Ureter (tissue), 1 donor: ENCODE measurements around the gene TPRG1. TPM values are rescaled to one million over a fixed set of nuclear protein-coding genes. Genes with fewer than 3 reads are reported as not detected.

ENCODE experiments used
- DNase-seq: peaks from one replicate; pipeline ENCODE4 v3.0.0-alpha.2; 2020; ENCODE audit warnings: low spot score
- total RNA-seq: library from RNA; stranded (reverse); gene quantifications from one replicate; pipeline ENCODE4 v1.2.4, GENCODE V29; 2023
- donor health status: DM: yes; HTN: yes; CAD: no.

Gene TPRG1
- total RNA-seq, 1 donor from 2014 or later, result 6.2 TPM

DNA sequence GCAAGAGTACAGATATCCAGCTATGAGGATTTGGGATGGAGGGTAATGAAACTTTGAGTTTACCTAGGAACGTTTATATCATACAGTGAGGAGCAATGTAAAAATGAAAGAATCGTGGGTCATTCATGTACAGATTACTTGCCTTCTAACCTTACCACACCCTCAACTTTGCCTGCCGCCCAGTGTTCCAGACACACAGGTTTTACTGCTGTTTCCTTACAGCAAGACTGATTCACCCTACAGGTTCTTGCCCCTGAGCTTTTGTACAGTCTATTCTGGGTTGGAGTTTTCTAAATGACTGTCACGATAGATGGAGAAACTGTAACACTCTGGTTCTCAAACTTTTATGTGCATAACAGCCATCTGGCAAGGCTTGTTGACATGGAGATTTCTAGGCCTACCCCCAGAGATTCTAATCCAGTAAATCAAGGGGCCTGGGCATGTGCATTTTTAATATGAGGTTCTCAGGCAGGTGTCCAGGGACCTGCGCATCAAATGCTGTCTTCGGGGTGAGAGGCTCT, 6.6 kb upstream of the TPRG1 start:
- peak; percentile 74 for DNase-seq

DNA sequence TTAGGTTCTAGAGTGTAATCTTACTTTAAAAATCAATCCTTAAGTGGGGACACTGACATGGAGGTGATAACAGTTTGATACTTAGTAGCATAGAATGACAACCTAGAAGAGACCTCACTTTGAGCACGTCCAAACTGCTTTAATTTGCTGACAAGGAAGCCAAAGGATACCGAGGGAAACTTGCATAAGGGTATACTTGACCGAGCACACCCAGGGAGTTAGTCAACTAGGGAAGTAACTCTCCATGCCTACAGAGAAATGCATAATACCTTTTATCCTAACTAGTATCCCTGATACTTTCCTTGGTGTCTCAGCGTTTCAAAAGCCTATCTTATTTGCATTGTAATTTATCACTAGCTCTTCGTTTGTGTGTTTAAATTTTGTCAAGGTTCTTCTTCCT, 5.5 kb upstream of the TPRG1 start:
- DNase-seq, result no peak

DNA sequence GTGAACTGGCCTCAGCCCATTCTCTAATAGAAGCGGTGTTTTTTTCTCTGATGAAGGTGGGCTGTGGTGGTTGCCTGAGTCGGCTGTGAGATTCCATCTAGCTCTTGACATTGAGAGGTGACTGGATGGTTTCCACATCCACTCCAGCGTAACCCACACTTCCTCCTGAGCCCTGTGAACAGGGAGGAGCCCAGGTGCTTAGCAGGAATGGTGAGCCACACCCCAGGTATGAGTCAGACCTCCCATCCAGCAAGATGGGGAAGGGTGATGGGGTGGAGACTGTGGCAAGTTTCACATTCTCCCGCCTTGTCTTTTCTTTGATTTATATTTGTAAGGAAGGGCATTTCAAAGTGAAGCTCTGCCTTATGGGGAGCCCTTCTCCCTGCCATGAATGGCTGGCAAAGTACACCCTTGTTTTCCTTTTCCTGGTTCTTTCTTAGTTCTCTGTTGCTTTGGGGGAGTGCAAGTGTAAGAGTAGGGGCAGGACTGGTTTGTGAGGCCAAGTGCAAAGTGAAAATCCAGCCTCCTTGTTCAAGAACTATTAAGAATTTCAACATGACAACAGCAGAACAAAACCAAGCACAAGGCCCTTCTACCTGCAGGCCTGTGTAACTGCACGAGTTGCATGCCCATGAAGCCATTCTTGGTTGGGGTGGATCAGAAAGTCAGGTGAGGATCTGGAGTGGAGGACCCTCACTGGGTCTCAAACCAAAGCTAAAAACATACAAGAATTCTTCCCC, 4.6 kb upstream of the TPRG1 start:
- peak; percentile 85 for DNase-seq

DNA sequence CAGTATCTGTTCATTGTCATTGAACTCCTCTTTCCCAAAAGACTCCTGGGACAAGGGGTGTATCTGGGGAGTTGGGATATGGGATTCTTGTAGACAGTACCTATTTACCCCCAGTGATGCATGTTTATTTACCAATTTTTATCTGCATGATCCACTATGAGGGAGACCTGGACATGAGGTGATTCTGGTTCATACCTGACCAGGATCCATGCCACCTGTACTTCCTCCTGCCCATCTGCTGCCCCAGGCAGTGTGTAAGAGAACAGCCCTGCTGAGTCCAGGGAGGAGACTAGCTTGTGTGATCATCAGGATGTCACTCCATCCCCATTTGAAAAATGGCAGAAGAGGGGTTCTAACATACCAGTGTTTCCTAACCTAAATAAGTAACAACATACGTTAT, 3.1 kb upstream of the TPRG1 start:
- no peak for DNase-seq

DNA sequence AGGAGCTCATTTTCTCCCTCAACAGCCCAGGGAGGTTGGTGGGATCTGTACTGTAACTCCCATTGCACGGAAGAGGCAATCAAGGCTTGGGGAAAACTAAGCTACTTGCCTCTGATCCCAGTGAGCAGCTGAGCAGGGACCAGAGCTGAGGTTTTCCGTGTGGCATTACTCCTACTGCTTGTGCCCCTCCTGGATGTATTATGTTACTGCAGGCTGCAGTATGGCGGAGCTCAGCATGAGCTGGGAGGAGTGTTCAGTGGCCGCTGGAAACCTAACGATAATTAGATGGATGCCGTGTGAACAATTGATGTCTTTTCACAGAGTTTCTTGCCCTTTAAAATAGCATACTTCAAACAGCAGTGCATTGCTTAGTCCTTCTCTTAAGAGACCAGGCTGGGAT, 2.0 kb upstream of the TPRG1 start:
- DNase-seq, result no peak

DNA sequence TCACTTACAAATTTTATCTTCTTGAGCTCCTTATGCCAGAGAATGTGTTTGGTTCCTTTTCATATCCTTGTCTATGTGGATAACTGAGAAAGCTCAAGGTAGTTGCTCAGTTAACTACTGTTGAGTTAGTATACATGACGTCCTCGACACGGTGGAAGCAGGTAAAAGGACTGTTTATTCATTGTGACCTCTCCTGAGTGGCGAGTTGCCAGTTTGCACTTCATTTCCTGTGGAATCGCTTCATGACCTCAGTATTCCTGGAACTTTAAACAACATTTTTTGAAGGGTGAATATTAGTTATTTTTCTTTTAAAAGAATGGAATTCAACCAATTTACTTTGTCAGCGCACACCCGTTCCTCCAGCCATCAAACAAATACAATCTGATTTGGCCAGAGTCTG, 1.2 kb upstream of the TPRG1 start:
- DNase-seq, result no peak

DNA sequence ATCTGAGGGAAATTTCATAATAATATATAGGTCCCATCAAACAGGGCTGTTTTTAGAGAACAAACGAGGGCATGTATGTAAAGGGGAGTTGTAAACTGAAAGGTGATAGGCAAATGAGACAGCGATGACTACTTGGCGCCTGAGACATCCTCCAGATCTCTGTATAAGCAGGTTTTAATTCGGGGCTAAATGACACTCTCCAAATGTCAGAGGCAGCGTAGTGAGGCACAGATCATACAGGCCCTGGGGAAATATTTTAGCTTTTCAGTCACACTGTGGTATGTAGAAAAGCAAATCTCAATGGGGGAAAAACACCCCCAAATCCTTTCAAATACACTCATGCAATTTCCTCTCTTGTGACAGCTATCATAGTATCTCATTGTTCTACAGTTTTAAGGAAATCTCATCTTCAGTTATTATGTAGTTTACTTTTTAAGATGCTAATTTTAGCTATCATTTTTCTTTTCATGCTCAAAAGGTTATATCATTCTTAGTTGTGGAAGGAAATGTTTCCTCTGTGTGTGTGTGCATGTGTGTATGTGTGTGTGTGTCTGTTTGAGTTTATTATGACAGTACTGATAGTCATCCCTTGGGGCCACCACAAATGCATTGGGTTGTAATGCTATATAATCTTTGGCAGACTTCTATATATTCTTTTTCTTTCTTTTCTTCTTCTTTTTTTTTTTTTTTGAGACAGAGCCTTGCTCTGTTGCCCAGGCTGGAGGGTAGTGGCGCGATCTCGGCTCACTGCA, 1.1 kb downstream of the TPRG1 start:
- DNase-seq, result no peak

DNA sequence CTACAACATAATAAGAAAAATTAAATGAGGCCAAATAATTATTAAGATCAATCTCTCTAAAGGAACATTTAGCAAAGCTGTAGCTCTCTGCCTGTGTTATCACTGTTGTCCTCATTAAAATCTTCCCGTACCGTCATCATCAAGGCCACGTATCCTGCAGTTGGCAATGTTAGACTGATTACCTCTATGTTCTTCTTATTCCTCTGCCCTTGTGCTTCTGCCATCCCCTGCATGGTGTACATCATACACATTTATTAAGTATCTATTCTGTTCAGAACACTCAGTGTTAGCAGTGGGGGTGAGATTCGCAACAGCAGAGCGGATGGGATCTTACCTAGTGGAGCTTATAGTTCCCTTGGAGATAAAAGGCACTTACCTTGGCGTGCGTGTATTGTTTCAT, 12.8 kb downstream of the TPRG1 start:
- DNase-seq, result no peak

DNA sequence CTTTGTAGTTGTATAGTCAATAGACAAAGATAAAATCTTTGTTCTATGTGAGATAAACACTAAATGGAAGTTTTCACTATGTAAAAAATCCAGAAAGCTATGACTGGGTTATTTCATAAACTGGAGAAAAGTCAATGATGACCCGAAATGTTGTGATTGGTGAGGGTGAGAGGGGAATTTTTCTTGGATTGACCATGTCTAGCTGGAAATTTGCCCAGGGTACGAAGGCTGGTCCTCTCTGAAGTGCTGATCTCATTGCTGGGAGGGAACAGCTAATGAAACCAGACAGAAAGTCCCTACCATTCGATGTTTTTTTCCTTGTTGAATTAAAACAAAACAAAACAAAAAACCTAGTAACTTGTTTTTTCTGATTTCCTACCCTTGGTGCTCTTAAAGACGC, 14.3 kb downstream of the TPRG1 start:
- no peak for DNase-seq

DNA sequence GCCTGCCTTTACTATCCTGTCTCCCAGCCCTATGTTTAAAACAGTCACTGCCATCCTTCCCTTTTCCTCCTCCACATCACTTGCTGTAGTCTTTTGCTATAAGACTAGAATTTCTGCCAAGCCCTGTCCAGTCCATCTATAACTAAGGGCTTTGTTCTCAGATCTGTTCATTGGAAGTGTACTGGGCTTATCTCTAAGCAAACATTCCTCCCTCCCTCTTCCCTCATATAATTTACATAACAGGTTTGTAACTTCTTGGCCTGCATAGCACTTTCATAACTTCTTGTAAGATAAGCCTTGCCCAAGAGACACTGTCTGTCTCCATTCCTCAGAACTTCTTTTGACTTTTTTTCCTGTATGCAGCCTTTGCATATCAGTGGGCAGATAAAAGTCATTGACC, 16.7 kb downstream of the TPRG1 start:
- no peak for DNase-seq

DNA sequence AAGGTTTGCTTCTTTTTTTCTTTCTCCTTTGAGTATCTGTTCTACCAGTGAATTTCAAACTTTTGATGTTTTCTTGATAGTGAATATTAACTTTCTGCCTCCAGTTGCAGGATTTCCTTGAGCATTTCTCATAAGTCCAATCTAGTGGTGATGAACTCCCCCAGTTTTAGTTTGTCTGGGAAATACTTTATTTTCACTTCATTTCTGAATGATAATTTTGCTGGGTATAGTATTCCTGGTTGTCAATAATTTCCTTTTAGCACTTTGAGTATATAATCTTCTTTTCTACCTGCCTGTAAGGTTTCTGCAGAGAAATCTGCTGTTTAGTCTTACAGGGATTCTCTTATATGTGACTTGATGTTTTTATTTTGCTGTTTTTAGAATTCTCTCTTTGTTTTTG, 21.0 kb downstream of the TPRG1 start:
- no peak for DNase-seq

DNA sequence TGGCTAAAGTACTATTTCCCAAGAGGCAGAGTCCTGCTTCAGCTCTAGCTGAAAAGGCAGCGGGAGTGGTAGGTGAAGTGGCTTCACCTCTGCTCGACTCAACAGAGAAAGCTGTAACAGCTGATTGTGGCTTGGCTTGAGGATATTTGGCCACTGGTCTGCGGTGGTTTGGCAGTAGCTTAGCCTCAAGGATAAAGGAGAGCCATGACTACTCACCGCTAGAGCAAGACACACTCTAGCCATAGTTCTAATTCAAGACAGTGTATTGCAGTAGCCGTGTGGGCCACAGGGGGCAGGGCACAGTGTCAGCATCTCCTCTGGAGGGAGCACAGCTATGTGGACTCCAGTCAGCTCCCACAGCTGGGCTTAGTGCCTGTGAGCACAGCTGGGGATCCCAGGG, 23.5 kb downstream of the TPRG1 start:
- no peak for DNase-seq

DNA sequence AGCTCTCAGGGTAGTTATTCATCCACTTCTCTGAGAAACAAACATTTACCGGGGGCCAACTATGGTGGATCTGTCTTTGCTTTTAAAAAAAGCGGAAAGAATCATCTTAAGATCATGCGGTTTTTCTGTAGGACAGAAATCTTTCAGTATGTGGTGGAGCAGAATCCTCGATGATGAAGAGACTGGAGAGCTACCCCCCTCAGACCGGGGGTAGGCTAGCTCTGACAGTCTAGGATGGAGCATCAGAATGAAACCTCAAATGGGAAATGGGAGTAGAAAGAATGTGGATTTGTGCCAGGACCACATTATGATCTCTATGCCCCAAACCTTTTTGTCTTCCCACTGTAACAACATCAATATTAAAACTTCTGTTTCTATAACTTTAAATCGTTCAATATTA, 30.3 kb downstream of the TPRG1 start:
- DNase-seq, result no peak

DNA sequence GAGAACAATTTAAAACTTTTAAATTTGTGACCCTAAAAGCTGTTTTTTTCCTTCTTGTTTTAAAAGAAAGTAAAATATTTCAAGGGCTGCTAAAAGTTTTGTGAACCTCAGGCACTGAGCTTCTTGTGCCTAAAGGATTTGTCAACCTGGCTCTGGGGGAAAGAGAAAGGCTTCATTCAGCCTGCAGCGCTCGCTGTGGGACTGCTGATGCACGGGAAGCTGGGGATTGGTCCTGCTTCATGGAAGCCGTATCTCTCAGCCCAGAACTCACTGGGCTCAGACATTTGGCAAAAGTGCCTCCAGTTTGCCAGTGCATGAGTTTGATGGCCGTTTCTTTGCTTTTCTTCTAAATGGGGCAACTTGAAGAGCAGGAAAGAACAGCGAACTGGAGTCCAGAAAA, 30.8 kb downstream of the TPRG1 start:
- DNase-seq, result no peak

DNA sequence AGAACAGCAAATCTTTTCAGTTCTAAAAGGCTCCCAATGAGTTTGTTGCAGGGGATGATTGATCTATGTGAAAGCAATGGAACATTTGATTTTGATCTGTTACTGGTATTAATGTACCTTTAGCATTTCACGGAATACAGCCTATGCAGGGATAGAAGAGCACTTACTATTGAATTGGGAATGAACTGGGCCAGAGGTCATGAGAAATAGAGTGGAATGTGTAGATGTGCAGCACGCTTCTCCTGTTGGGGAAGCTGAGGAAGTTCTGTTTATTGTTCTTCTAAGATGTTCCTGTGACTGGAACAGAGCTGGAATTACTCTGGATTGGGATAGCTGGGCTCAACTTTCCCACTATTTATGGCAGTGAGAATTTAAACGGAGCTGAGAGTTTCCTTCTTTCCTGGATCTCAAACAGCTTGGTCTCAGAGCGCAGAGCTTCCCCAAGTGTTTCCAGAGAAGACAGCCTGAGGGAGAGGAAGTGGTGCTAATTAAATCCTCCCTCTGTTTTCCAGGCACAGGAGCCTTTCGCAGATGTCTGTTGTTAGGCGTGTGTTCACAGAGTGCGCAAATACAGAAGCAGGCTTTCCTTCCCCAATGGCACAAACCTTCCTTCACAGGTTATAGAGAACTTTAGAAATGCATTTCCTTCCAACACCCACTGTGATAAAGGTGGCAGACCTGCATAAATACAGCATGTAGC, 32.5 kb downstream of the TPRG1 start:
- no peak for DNase-seq

DNA sequence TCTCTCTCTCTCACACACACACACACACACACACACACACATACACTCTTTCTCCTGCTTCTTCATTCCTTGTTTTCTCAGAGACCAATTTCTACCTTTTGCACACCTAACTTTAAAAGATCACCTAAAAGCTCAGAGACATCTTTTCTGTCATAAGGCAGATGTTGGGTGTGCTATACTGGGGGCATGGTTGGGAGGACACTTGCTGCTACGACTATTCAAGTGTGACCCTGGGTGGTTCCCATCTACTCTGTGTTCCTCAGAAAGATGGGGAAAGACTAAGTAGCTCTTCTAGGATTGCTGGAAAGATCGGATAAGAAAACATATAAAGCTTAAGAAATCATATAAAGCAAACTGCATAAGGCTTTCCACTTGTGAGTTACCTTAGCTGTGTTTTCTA, 33.2 kb downstream of the TPRG1 start:
- DNase-seq, result no peak

DNA sequence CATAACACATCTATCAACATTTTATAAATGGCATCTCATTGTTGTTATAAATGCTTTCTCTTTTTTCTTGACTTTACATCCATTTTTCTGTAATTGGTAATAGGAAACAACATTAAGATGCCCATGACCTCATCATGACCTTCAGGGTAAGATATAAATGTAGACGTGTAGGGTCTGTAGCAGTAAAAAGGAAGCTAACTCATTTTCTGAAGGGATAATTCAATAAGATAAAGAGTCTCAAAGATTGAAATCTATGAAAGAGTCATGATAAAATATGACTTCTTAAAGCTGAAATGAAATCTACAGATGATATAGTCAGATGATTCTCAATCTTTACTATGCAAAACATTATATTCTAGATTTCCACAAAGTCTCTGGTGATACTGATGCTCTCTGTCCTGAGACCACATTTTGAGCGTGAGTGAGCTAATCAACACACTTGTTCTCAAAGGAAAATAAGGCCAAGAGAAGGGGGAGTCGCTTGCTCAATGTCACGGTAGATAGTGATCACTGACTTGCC, 38.5 kb downstream of the TPRG1 start:
- no peak for DNase-seq

DNA sequence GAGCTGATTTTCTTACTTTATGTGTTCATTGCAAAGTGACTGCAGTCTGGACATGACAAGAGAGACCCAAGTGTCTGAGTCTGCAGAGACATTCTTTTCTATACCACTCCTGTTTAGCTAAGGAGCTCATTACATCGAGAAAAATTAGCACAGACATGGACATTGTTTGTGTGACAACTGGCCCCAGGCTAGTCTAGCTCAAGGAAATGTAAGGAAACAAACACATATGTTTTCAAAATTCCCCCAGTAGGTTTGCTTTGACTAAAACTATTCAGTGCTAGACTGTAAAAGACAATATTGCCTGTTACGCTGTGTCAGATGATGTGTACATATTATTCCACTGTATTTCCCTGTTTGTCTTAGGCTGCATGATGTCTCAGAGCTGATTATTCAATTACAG, 40.9 kb downstream of the TPRG1 start:
- DNase-seq, result no peak

DNA sequence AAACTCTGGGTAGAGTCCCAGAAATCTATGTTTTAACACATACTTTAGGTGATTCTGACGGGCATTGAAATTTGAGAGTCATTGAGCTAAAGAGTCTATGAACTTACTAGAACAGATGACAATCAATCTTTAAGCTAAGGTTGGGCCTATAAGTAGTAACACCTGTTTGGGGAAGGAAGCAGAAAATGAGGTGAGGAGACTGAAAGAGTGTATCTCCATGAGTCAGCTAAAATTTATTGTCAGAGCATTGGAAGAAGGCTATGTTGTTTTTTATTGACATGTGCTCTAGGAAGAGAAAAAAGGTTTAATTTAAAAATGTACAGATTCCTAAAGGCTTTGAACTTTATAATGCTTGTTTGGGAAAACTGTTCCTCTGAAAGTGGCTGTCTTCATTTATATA, 42.9 kb downstream of the TPRG1 start:
- no peak for DNase-seq

DNA sequence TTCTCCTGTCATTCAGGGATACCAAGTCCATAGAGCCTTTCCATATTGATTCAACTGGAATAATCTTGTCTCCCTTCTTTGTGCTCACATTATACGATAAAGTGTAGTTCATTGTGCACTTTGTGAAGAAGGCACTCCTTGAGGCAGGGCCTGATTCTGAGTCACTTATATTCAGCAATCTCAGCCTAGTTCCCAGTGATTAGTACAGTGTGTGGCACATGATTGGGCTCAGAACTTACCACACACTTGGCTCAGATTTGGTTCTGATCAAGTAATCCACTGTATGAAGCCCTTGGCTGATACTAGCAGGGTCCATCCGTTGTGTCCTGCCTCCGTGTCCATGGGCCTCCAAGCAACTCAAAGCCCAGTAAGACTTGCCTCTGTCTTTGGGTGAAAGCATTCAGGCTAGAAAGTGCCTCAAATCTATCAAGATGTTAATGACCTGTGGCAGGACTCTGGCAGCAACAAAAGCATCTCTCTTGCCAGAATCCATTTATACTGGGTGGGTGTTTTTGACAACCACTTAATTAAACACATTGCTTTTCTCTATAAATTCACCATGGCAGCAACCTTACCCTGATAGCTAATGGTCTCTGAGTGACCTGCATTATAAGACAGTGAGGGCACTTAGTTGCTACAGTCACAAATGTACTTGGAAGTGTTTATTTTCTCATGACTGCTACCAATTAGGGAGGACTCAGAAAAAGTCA, 51.3 kb downstream of the TPRG1 start:
- no peak for DNase-seq

DNA sequence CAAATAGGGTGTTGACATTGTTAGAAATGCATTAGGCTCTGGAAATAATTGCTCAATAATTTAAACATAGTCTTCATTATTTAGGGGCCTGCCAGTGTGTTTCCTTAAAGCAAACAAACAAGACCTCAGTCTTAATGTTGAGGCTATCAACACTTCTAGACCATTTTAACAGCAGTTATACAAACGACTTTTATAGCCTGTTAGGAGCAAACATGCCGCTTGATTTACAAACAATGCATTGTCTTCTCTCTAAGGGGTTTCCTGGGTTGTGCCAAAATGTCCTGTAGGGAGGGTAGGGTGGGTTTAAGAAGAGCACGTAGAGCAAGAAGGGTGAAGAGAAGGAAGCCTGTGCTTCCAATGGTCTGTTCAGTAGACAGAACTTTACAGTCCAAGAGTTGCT, 53.7 kb downstream of the TPRG1 start:
- DNase-seq, result no peak

DNA sequence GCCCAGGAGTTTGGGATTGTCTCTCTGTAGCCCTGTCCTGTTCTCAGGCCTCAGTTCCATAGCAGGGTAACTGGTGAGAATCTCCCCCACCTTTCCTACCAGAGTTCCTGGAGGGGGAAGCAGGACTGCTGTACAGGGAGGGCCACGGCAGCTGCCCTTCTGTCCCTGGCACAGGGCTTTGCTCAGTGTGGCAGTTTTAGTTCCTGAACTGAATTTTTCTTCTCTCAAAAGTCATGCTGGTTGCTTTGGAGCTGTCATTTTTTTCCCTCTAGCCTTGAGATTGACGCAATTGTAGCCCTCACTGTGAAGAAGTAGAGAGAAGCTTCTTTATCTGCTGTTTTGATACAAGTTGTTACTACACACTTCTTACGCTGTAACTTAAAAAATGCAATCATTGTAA, 55.5 kb downstream of the TPRG1 start:
- DNase-seq, result no peak
